Measurements from ENCODE around the gene THSD4. TPM values are rescaled to one million over a fixed set of nuclear protein-coding genes. Genes with fewer than 3 reads are reported as not detected.

Gene THSD4
- total RNA-seq, 2 donors from 2014 or later, result 0.08 TPM; not detected in 1

GRCh38 chr15:71691458-71692417 is 576.5 kb downstream of the THSD4 start:
- H3K36me3 Mint-ChIP-seq (ENCODE audit: low read depth), result no peaks in the 10 kb centered on the region
- no peaks in the 10 kb centered on the region for H3K4me1 Mint-ChIP-seq
- no peak for ATAC-seq (replicated peaks)
- H3K9me3 Mint-ChIP-seq, result peaks cover 10% of the 10 kb centered on the region
- no peak overlapping the region for H3K27ac Mint-ChIP-seq
- peaks cover 51% of the 10 kb centered on the region for H3K27me3 Mint-ChIP-seq
- no peak overlapping the region for H3K4me3 Mint-ChIP-seq

GRCh38 chr15:71697236-71697635 is 582.0 kb downstream of the THSD4 start:
- H3K4me3 Mint-ChIP-seq, result no peak overlapping the region
- ATAC-seq (replicated peaks), result no peak
- no peaks in the 10 kb centered on the region for H3K9me3 Mint-ChIP-seq
- no peaks in the 10 kb centered on the region for H3K4me1 Mint-ChIP-seq
- no peak overlapping the region for H3K27ac Mint-ChIP-seq
- no peaks in the 10 kb centered on the region for H3K36me3 Mint-ChIP-seq (ENCODE audit: low read depth)
- peaks cover 32% of the 10 kb centered on the region for H3K27me3 Mint-ChIP-seq

GRCh38 chr15:71698030-71698429 is 582.8 kb downstream of the THSD4 start:
- no peaks in the 10 kb centered on the region for H3K4me1 Mint-ChIP-seq

GRCh38 chr15:71698742-71699141 is 583.5 kb downstream of the THSD4 start:
- H3K4me1 Mint-ChIP-seq, result no peaks in the 10 kb centered on the region
- no peak overlapping the region for H3K4me3 Mint-ChIP-seq
- ATAC-seq (replicated peaks), result no peak
- H3K36me3 Mint-ChIP-seq (ENCODE audit: low read depth), result no peaks in the 10 kb centered on the region
- no peaks in the 10 kb centered on the region for H3K9me3 Mint-ChIP-seq
- H3K27ac Mint-ChIP-seq, result no peak overlapping the region
- H3K27me3 Mint-ChIP-seq, result peaks cover 23% of the 10 kb centered on the region

More at GRCh38 chr15:71698030-71698429, 582.8 kb downstream of the THSD4 start:
- H3K4me3 Mint-ChIP-seq, result no peak overlapping the region
- no peak for ATAC-seq (replicated peaks)
- no peaks in the 10 kb centered on the region for H3K9me3 Mint-ChIP-seq
- H3K27me3 Mint-ChIP-seq, result peaks cover 25% of the 10 kb centered on the region
- no peaks in the 10 kb centered on the region for H3K36me3 Mint-ChIP-seq (ENCODE audit: low read depth)
- H3K27ac Mint-ChIP-seq, result no peak overlapping the region

- no peak for ATAC-seq (replicated peaks)
- H3K9me3 Mint-ChIP-seq, result no peaks in the 10 kb centered on the region
- no peak overlapping the region for H3K27ac Mint-ChIP-seq
- no peaks in the 10 kb centered on the region for H3K36me3 Mint-ChIP-seq (ENCODE audit: low read depth)
- no peak overlapping the region for H3K4me3 Mint-ChIP-seq
- H3K4me1 Mint-ChIP-seq, result no peaks in the 10 kb centered on the region
- H3K27me3 Mint-ChIP-seq, result peaks cover 26% of the 10 kb centered on the region
These were observed 584.7 kb downstream of the THSD4 start for GRCh38 chr15:71699977-71700376.

GRCh38 chr15:71701808-71702207 is 586.5 kb downstream of the THSD4 start:
- H3K36me3 Mint-ChIP-seq (ENCODE audit: low read depth), result no peaks in the 10 kb centered on the region
- no peak for ATAC-seq (replicated peaks)
- H3K27ac Mint-ChIP-seq, result no peak overlapping the region
- no peak overlapping the region for H3K4me3 Mint-ChIP-seq
- H3K4me1 Mint-ChIP-seq, result no peaks in the 10 kb centered on the region
- H3K27me3 Mint-ChIP-seq, result peaks cover 29% of the 10 kb centered on the region
- H3K9me3 Mint-ChIP-seq, result no peaks in the 10 kb centered on the region

- peaks cover 24% of the 10 kb centered on the region for H3K27me3 Mint-ChIP-seq
- no peaks in the 10 kb centered on the region for H3K9me3 Mint-ChIP-seq
- ATAC-seq (replicated peaks), result no peak
- no peaks in the 10 kb centered on the region for H3K36me3 Mint-ChIP-seq (ENCODE audit: low read depth)
- no peak overlapping the region for H3K4me3 Mint-ChIP-seq
- no peaks in the 10 kb centered on the region for H3K4me1 Mint-ChIP-seq
- no peak overlapping the region for H3K27ac Mint-ChIP-seq
These were observed 587.2 kb downstream of the THSD4 start for GRCh38 chr15:71702496-71702895.

- Mint-ChIP-seq H3K4me1 (no peaks in the 10 kb centered on the region), H3K27me3 (peaks cover 34% of the 10 kb centered on the region), H3K27ac (no peak overlapping the region), H3K9me3 (no peaks in the 10 kb centered on the region), H3K4me3 (no peak overlapping the region), H3K36me3 (ENCODE audit: low read depth) (no peaks in the 10 kb centered on the region)
- no peak for ATAC-seq (replicated peaks)
These were observed 589.9 kb downstream of the THSD4 start for GRCh38 chr15:71705151-71705550.

- Mint-ChIP-seq H3K4me3 (no peak overlapping the region), H3K27me3 (peaks cover 34% of the 10 kb centered on the region), H3K4me1 (no peaks in the 10 kb centered on the region), H3K9me3 (no peaks in the 10 kb centered on the region), H3K27ac (no peak overlapping the region), H3K36me3 (ENCODE audit: low read depth) (no peaks in the 10 kb centered on the region)
- no peak for ATAC-seq (replicated peaks)
These were observed 591.4 kb downstream of the THSD4 start for GRCh38 chr15:71706461-71707229.

- H3K9me3 Mint-ChIP-seq, result no peaks in the 10 kb centered on the region
- ATAC-seq (replicated peaks), result no peak
- peaks cover 34% of the 10 kb centered on the region for H3K27me3 Mint-ChIP-seq
- H3K4me1 Mint-ChIP-seq, result no peaks in the 10 kb centered on the region
- no peaks in the 10 kb centered on the region for H3K36me3 Mint-ChIP-seq (ENCODE audit: low read depth)
- no peak overlapping the region for H3K4me3 Mint-ChIP-seq
- H3K27ac Mint-ChIP-seq, result no peak overlapping the region
These were observed 592.2 kb downstream of the THSD4 start for GRCh38 chr15:71707230-71708050.

- Mint-ChIP-seq H3K9me3 (no peaks in the 10 kb centered on the region), H3K36me3 (ENCODE audit: low read depth) (no peaks in the 10 kb centered on the region), H3K4me1 (no peaks in the 10 kb centered on the region), H3K27me3 (peaks cover 34% of the 10 kb centered on the region), H3K27ac (no peak overlapping the region), H3K4me3 (no peak overlapping the region)
- no peak for ATAC-seq (replicated peaks)
These were observed 592.8 kb downstream of the THSD4 start for GRCh38 chr15:71708051-71708429.

- Mint-ChIP-seq H3K27ac (no peak overlapping the region), H3K36me3 (ENCODE audit: low read depth) (no peaks in the 10 kb centered on the region), H3K9me3 (no peaks in the 10 kb centered on the region), H3K27me3 (peaks cover 38% of the 10 kb centered on the region), H3K4me3 (no peak overlapping the region), H3K4me1 (no peaks in the 10 kb centered on the region)
- no peak for ATAC-seq (replicated peaks)
These were observed 593.5 kb downstream of the THSD4 start for GRCh38 chr15:71708741-71709140.

GRCh38 chr15:71709808-71710418 is 594.6 kb downstream of the THSD4 start:
- Mint-ChIP-seq H3K4me1 (no peaks in the 10 kb centered on the region), H3K27me3 (peaks cover 33% of the 10 kb centered on the region), H3K27ac (no peak overlapping the region), H3K36me3 (ENCODE audit: low read depth) (no peaks in the 10 kb centered on the region), H3K9me3 (no peaks in the 10 kb centered on the region), H3K4me3 (no peak overlapping the region)
- ATAC-seq (replicated peaks), result no peak

- H3K27ac Mint-ChIP-seq, result no peak overlapping the region
- no peaks in the 10 kb centered on the region for H3K36me3 Mint-ChIP-seq (ENCODE audit: low read depth)
- no peak for ATAC-seq (replicated peaks)
- no peak overlapping the region for H3K4me3 Mint-ChIP-seq
- H3K4me1 Mint-ChIP-seq, result no peaks in the 10 kb centered on the region
- H3K27me3 Mint-ChIP-seq, result peaks cover 15% of the 10 kb centered on the region
- H3K9me3 Mint-ChIP-seq, result no peaks in the 10 kb centered on the region
These were observed 596.9 kb downstream of the THSD4 start for GRCh38 chr15:71712182-71712581.

Data from activated T-helper 17 cell treated with anti-CD3 and anti-CD28 coated beads, Interleukin-2, amount 50 U/mL, for 72 hours (primary cell).